GM21717 (cell line): ENCODE data around the gene TRMT61A.
"Not testable (repeated sequence)": the region's sequence is repeated elsewhere in the genome, so short reads cannot be mapped to it uniquely, and the experiment has no call there.

Experiments
- ATAC-seq: cut with Tn5 transposase; IDR thresholded peaks from one replicate; pipeline ENCODE4 v1.9.1; 2021; ENCODE audit warnings: mild to moderate bottlenecking, moderate library complexity; ENCODE audit not compliant: unreplicated experiment

The TRMT61A gene

GRCh38 chr14:103521951-103522563 lies 6.9 kb upstream of the TRMT61A start:
- ATAC-seq, result no peak

DNA sequence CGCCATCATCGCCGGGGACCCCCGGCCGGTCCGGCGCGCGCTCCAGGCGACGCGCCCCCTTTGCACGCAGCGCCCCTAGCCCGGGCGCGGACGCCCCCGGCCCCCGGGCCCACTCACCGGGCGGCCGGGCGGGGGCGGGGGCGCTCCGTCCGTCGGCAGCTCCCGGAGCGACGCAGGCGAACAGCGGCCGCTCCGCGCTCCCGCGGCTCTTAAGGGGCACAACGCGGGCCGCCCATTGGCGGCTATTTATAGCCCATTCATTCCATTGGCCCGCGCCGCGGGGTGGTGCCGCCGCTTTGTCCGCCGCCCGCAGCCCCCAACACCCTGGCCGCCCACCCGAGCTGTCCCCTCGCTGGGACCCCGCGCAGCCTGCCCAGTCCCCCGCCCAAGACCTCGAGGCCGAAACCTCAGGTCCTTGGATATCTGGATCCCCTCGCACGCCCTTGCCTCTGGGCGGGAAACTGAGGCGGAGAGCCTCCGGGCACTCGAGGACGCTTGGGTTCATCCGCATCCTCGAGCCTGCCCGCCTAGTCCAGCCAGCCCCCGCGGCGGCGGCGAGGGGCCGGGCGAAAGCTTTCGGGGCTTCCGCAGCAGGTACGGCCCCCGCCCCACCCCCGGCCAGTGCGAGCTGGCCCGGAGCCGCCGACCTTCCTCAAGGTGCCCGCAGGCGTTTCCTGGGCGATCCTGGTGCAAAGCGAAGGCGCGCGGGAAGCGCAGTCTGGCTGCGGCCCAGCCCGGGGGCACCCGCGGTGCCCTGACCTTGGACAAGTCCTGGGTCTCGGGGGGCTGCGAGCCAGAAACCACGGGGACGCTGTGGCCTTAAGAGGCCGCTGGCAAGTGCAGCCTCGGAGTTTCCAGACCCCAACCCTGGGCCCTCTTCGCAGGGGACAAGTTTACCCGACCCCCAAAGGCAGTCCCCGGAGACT lies 6.1 kb upstream of the TRMT61A start, which contains the start of gene CKB:
Gene CKB, minus strand, starts transcription at position 182 of the 926 bp plus-strand sequence. CDS start 337 bp downstream, outside the sequence.
- ATAC-seq, result no peak

- no peak for ATAC-seq
Measured at GRCh38 chr14:103523575-103523954, 5.4 kb upstream of the TRMT61A start.

GRCh38 chr14:103524002-103524935 lies 4.7 kb upstream of the TRMT61A start:
- no peak for ATAC-seq

GRCh38 chr14:103525430-103526246 lies 3.4 kb upstream of the TRMT61A start:
- not testable (repeated sequence) for ATAC-seq

- no peak for ATAC-seq
Measured at GRCh38 chr14:103526247-103526913, 2.6 kb upstream of the TRMT61A start.

GRCh38 chr14:103526914-103527248 lies 2.1 kb upstream of the TRMT61A start:
- ATAC-seq, result no peak

- ATAC-seq, result peak; percentile 47
Measured at GRCh38 chr14:103527408-103528145, 1.4 kb upstream of the TRMT61A start.

- no peak for ATAC-seq
Measured at GRCh38 chr14:103528146-103528586, 830 bp upstream of the TRMT61A start.

- ATAC-seq, result no peak
Measured at GRCh38 chr14:103529383-103530365, 678 bp downstream of the TRMT61A start.

- no peak for ATAC-seq
Measured at GRCh38 chr14:103530390-103530789, 1.4 kb downstream of the TRMT61A start.

GRCh38 chr14:103530831-103531230 lies 1.8 kb downstream of the TRMT61A start:
- ATAC-seq, result no peak

DNA sequence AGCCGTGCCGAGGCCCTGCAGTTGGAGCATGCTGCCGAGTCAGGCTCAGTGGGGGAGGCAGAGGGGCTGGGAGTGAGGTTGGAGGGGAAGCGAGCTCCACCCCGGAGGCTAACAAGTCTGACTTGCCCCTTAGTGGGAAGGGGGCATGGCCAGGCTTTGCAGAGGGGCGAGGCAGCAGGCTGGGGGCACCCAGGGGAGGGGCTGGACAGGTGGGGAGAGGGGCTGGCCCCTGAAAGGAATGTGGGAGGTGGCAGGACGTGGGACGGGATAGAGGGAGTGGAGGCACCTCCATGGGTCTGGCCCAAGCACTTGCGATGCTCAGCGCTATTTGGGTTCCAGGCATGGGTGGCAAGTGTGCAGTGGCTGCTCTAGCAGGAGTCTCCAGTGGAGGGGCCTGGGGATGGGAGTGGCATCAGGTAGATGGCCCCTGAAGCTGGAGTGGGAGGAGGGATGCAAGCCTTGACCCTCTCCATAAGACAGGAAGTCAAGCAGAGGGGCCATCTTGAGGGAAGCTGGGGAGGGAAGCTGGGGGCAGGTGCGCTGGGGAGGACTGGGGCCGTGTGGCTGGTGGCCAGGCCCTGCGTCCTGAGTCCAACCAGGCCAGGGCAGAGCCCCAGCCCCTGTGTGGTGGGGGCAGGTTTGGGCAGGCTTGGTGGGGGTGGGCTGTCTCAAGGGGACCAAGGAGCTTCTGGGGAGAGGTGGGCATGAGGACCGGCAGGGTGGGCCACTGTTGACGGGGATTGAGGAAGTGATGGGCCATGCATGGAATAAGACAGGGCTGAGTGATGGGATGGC lies 2.6 kb downstream of the TRMT61A start:
- ATAC-seq, result no peak

DNA sequence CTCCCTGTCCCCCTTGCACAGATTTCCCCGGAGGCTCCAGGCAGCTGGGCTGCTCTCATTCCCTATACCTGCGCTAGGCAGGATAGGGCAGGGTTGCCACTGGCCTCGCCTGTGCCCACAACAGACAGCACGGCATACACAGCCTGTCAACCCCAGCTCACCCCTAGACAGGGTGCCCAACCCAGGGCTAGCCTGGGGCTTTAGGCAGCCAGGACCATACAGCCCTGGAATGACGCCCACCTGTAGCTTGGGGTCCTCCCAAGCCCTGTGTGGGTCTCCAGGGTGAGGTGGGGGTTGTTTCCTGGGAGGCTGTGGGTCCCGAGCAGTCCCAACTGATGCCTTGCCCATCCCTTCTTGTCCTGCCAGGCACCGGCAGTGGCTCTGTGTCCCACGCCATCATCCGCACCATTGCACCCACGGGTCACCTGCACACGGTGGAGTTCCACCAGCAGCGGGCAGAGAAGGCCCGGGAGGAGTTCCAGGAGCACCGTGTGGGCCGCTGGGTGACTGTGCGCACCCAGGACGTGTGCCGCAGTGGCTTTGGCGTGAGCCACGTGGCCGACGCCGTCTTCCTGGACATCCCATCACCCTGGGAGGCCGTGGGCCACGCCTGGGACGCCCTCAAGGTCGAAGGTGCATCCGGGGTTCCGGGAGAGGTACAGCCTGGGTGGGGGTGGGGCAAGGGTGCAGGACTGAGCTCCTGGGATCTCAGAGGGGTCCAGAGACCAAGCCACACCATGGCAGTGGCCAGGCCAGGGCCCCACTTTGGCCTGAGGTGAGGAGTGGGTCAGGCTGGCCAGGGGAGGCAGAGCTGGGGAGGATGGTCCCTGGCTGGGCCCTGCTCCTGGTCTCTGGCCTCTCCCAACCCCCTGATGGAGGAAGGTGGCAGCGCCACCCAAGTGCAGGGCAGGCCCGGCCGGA lies 3.5 kb downstream of the TRMT61A start:
- no peak for ATAC-seq

- ATAC-seq, result no peak
Measured at GRCh38 chr14:103533137-103533998, 4.4 kb downstream of the TRMT61A start.
